T-helper 1 cell treated with Interleukin-12 subunit alpha and Interleukin-12 subunit beta and Interleukin-4 antibody, amounts not matched to agents 30 μg/mL and 1 μg/mL, for 36 hours (primary cell): ENCODE measurements around the gene PRPS2.

ENCODE experiments used
- H3K27ac Mint-ChIP-seq: one replicate; pipeline ENCODE4 v1.8.0; 2021; ENCODE audit warnings: mild to moderate bottlenecking, mixed read lengths
- H3K27me3 Mint-ChIP-seq: one replicate; pipeline ENCODE4 v1.8.0; 2021; ENCODE audit warnings: low read depth, mixed read lengths
- H3K36me3 Mint-ChIP-seq: one replicate; pipeline ENCODE4 v1.8.0; 2021; ENCODE audit warnings: low read depth, mixed read lengths
- H3K4me1 Mint-ChIP-seq: one replicate; pipeline ENCODE4 v1.8.0; 2021; ENCODE audit warnings: low read depth, mixed read lengths
- H3K4me3 Mint-ChIP-seq: one replicate; pipeline ENCODE4 v1.8.0; 2021; ENCODE audit warnings: mild to moderate bottlenecking, moderate library complexity, mixed read lengths
- H3K9me3 Mint-ChIP-seq: one replicate; pipeline ENCODE4 v1.8.0; 2021; ENCODE audit warnings: mixed read lengths

PRPS2 gene

DNA sequence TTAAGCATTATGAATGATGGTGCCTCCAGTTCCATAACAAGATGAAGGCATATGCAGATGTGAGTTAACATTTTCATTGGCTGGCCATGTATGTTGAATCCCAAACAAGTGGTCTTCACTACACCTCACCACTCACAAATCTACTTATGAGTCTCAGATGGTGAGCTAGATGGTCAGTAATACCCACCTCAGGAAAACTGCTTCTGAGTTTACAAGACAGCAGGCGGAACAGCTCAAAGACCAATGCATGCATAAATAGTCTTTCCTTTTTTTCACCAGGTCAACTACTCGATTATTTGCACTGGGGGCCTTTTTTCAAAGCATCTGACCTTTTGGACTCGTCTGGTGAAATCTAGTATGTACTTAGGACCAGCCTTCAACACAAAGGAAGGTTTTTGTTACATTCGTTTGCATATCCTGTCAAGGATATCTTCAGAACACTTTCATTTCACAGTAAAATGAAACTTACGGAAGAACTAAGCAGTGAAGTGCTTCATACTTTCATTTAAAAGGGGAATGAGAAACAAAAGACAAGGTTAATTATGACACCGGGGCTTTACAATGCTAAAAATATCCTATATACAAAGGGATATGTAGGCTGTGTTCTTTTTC, 52.6 kb downstream of the PRPS2 start:
- H3K4me3 Mint-ChIP-seq = peak overlapping the region; percentile 65
- H3K4me1 Mint-ChIP-seq = peaks cover 10% of the 10 kb centered on the region
- peak overlapping the region; percentile 93 for H3K27ac Mint-ChIP-seq
- H3K36me3 Mint-ChIP-seq = no peaks in the 10 kb centered on the region
- H3K27me3 Mint-ChIP-seq = no peaks in the 10 kb centered on the region
- peaks cover 4% of the 10 kb centered on the region for H3K9me3 Mint-ChIP-seq

DNA sequence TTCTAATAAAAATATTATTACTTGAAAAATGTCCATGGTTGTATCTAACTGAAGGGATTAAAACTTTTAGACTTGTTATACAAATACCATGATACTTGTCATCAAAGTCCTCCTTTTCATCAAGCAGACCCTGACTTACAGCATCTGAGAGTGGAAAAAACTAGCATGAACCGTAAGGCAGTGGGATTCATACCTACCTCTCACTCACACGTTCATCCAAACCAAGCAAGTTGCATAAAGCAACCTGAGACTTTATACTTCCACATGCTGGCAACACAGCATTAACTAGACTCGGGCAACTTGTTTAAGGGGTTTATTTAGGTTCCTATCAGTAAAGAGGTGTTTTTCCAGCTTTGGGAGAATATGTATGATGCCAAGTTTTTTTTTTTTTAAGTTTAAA, 53.1 kb downstream of the PRPS2 start:
- Mint-ChIP-seq H3K36me3 (no peaks in the 10 kb centered on the region), H3K4me3 (peak overlapping the region; percentile 65), H3K4me1 (peaks cover 10% of the 10 kb centered on the region), H3K27me3 (no peaks in the 10 kb centered on the region), H3K27ac (peak overlapping the region; percentile 93), H3K9me3 (peaks cover 5% of the 10 kb centered on the region)

DNA sequence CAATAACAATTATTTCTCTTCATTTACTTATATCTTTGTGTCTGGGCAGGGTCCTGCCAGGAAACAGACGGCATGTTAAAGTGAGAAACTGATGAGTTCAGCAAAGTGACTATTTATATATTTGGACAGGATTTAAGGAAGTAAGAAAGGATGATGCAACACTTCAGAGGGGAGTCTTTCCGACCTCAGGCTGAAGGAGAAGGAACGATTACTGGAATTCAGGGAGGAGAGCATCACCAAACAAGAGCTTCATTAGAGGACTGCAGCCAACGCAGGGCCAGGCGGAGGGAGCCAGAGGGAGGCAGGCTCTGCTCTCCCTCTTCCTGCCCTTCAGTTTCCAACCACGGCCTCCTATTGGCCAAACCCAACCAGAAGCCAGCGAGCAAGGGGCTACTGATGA, 74.1 kb downstream of the PRPS2 start:
- Mint-ChIP-seq H3K36me3 (peaks cover 2% of the 10 kb centered on the region), H3K4me3 (no peak overlapping the region), H3K9me3 (no peaks in the 10 kb centered on the region), H3K27ac (no peak overlapping the region), H3K4me1 (peaks cover 9% of the 10 kb centered on the region), H3K27me3 (no peaks in the 10 kb centered on the region)

DNA sequence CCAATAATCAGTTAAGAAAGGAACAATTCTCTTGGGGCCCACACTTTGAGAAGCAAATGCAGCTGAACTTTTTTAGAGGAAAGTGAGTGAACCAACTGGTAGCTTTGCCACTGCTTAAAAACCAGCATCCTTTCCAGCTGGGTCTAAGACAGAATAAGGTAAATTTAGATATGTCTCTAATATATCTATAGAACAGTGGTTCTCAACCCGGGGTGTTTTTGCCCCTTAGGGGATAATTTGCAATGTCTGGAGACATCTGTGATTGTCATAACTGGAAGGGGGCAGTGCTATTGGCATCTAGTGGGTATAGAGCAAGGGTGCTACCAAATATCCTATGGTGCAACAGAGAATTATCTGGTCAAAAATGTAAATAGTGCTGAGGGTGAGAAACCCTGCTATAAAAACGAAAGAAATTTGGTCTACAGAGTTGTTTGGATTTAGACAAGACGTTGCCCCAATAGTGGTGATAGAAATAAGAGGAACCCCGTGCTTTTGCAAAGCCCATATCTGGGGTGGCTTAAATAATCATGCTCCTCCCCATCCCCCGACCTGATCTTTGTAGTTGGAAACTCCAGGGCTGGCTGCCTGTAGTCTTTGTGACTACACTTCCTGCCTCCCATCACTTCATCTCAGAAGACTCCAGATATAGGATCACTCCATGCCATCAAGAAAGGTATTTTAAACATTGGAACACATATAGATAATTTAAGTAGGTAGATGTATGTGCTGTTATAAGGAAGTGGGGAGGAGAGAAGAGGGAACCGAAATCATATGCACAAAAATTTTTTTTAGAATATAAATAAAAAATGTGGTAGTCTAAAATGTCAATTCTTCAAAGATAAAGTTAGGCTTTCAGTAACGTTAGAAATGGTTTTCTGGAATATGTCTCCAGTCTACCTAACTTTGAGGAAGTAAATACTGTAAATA, 75.5 kb downstream of the PRPS2 start, which contains the start of gene TLR7:
TSS of gene TLR7 (plus strand) at position 622 of the 927 bp plus-strand sequence. CDS start 507 bp downstream, outside the sequence.
- Mint-ChIP-seq H3K27me3 (no peaks in the 10 kb centered on the region), H3K9me3 (no peaks in the 10 kb centered on the region), H3K4me1 (peaks cover 9% of the 10 kb centered on the region), H3K36me3 (peaks cover 2% of the 10 kb centered on the region), H3K27ac (no peak within 1 kb of the TSS), H3K4me3 (no peak within 1 kb of the TSS)

DNA sequence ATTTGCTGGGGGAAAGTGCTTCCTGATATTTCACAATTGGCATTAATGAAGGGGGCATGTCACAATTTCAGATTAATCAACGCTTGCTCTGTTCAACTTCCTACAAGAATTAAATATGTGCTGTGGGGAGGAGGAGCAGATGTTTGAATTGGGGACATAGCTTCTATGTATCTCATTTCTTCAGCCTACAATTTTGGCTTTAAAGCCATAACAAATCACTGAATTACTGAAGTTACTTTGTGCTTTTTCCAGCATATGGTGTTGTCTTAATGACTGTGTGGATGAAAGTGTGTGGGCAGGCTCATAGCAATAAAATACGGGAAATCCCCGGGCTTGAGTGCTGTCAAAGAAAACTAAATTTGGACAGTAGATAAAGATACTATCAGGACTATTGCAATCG, 76.5 kb downstream of the PRPS2 start:
- Mint-ChIP-seq H3K27ac (no peak overlapping the region), H3K36me3 (peaks cover 2% of the 10 kb centered on the region), H3K4me1 (peaks cover 11% of the 10 kb centered on the region), H3K27me3 (no peaks in the 10 kb centered on the region), H3K9me3 (no peaks in the 10 kb centered on the region), H3K4me3 (no peak overlapping the region)

DNA sequence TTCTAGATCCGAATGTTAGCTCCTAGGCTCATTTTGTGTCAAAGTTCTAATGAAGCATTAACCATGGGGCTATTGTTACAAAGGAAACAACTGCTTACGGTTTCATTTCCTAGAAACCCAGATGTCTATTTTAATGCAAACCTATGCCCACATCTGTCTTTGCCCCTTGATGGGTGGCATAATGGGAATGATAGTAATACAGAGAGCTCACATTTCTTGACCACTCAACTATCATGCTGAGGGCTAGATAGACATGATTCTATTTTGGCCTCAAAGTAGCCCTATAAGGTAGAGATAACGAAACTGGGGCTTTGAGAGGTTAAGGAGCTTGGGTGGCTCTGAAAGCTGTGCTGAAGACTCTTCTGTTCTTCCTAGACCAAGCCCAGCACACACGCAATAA, 77.5 kb downstream of the PRPS2 start:
- Mint-ChIP-seq H3K4me3 (no peak overlapping the region), H3K9me3 (no peaks in the 10 kb centered on the region), H3K27me3 (no peaks in the 10 kb centered on the region), H3K27ac (no peak overlapping the region), H3K36me3 (peaks cover 2% of the 10 kb centered on the region), H3K4me1 (peaks cover 11% of the 10 kb centered on the region)

DNA sequence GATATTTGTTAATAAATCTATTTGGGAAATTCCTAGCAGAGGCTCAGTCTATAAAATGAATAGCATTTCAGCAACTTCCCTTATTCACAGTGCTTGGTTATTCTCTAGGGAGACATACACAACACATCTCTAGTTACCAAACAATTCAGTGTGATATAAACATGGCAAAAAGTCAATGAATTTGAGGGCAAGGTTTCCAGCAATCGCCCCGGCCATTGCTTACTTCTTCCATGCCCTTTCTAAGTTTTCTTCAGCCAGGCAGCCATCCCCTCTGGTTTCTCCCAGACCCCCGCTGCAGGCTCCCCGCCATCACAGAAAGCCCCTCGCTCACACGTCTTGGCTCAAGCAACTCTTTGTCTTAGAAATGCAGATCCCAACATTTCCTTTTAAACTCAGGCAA, 80.0 kb downstream of the PRPS2 start:
- peaks cover 2% of the 10 kb centered on the region for H3K36me3 Mint-ChIP-seq
- no peaks in the 10 kb centered on the region for H3K9me3 Mint-ChIP-seq
- no peak overlapping the region for H3K4me3 Mint-ChIP-seq
- no peaks in the 10 kb centered on the region for H3K27me3 Mint-ChIP-seq
- no peak overlapping the region for H3K27ac Mint-ChIP-seq
- H3K4me1 Mint-ChIP-seq = peaks cover 11% of the 10 kb centered on the region

DNA sequence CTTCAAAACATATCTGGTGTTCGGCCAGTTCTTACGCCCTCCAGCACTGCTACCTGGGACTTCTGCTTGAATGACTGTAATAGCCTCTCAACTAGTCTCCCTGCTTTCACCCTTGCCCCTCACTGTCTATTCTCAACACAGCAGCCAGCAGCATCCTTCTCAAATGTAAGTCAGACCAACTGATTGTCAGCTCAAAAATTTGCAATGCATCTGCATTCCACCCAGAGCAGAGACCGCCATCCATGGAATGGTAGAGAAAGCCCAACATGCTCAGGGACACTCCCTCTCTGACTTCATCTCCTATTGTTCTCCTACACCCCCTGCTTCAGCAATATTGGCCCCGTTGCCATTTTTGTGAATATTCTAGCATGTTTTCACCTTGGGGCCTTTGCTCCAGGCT, 81.5 kb downstream of the PRPS2 start:
- Mint-ChIP-seq H3K27ac (no peak overlapping the region), H3K4me3 (no peak overlapping the region), H3K36me3 (peaks cover 2% of the 10 kb centered on the region), H3K27me3 (no peaks in the 10 kb centered on the region), H3K9me3 (no peaks in the 10 kb centered on the region), H3K4me1 (peaks cover 5% of the 10 kb centered on the region)
